ENCODE measurements around the gene ZBTB17. TPM values are rescaled to one million over a fixed set of nuclear protein-coding genes. Genes with fewer than 3 reads are reported as not detected.

ZBTB17 gene
- total and polyA plus RNA-seq, 9 of the 15 experiments (the other 6 are each of a cell fraction or from before 2014, with no cell fraction given) = 1.1 to 53.4 (median 29.6) TPM

DNA sequence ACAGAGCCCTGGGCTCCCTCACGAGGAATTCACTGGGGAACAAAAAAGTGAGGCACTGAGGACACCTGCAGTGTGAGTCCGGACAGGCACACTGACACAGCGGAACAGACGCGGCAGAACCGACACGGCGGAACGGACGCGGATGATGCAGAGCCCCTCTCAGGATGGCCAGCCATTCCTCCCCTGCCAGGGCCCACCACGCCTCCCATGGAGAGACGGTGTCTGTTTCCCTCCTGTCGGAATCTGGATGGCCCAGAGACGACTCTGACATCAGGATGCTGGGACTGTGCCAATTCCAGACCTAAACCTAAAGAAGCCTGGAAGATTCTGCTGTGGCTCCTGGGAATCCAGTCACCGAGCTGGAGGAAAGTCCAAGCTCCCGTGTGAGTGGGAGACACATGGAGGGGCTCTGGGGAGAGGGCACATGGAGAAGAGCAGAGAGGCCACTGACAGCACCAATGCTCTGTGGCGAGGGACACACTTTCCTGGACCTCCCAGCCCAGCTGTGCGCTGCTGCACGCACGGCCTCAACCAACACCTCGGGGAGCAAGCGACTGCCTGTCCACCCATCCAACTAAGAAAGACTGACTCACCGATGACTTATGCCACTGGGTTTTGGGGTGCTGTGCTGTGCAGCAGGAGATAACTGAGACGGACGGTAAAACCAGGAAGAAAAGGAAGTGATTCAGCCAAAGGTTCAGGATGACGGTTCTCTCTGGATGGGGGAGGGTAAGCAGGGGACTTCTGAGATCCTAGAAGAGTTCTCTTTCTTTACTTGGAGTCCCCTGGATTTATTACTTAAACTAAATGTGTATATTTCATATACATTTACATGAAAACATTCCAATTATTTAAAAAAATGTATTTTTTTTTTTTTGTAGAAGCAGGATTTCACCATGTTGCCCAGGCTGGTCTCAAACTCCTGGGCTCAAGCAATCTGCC, 23.3 kb downstream of the ZBTB17 start:
- Histone ChIP-seq H3K4me2 (ENCODE audit: insufficient read depth, low read length) (peak overlapping the region; percentile 73), H3K4me3 (peak overlapping the region; percentile 29), H3K27me3 (ENCODE audit: control insufficient read depth in 2 of 2, insufficient read depth in 2 of 2, low read length in 2 of 2) (no peaks in the 10 kb centered on the region), H4K20me1 (replicated peaks; ENCODE audit: control insufficient read depth, insufficient read depth, low read length) (peaks cover 4% of the 10 kb centered on the region; the same call in 1 of the 2 replicates), H3K36me3 (ENCODE audit: control insufficient read depth, insufficient read depth, low read length) (peaks cover 34% of the 10 kb centered on the region; the same call in 2 of the 3 replicates), H3K9ac (ENCODE audit: insufficient read depth in 1 of 2, low read depth in 2 of 2, low read length in 2 of 2) (peak overlapping the region; percentile 81 to 89), H3K27ac (ENCODE audit: extremely low read depth, low read depth, low read length) (peak overlapping the region; percentile 97), H2AFZ (ENCODE audit: low read depth, low read length) (peak overlapping the region; percentile 6; the same call in 1 of the 2 replicates), H3K9me1 (ENCODE audit: control insufficient read depth, insufficient read depth, low read length) (peaks cover 8% of the 10 kb centered on the region), H3K79me2 (ENCODE audit: control insufficient read depth, insufficient read depth, low read length) (peaks cover 90% of the 10 kb centered on the region), H3K4me1 (replicated peaks in 1 of 2; ENCODE audit: control insufficient read depth in 2 of 2, insufficient read depth in 2 of 2, low read length in 2 of 2) (peaks cover 61 to 70% of the 10 kb centered on the region in 2 experiments), H3K9me3 (replicated peaks; ENCODE audit: control insufficient read depth, insufficient read depth, low read depth, low read length) (no peaks in the 10 kb centered on the region)
- DNase-seq (ENCODE audit: extremely low read depth in 1 of 4, low spot score in 3 of 4) = peak; percentile 78 to 97 (median 85)
- CTCF ChIA-PET (ENCODE audit: low intra/inter-chr PET ratio) = interaction anchor here (0.5 to 1.4 kb wide), 5 partner anchors 137 to 212 kb away, joined by 3 to 6 read pairs (median 3); no protein-coding TSS in a partner anchor
- in situ Hi-C loops (cut with MboI) = no loop called here
- intact Hi-C loops (cut with micrococcal nuclease) = loop anchor here (1.0 to 5.0 kb wide), 4 partner anchors 40 to 150 kb away; no protein-coding TSS in a partner anchor
- POLR2A ChIA-PET = interaction anchor here (0.6 to 1.9 kb wide), 10 partner anchors 10 to 157 kb away, joined by 3 to 10 read pairs (median 3); no protein-coding TSS in a partner anchor
- 4% methylated on average over 27 of the region's 27 CpGs for WGBS (ENCODE audit: insufficient coverage, low coverage, missing lambda C conversion rate)
- TSS peak; percentile 77 for BruUV-seq (replicated peaks)
- peak; percentile 73 for ATAC-seq
- peak; percentile 99 for FAIRE-seq
- no peak for TF ChIP-seq ZNF3 (CRISPR knock-in tag; IDR thresholded peaks at IDR 0.05)
- no peak for TF ChIP-seq SNIP1 (IDR thresholded peaks at IDR 0.05; ENCODE audit: low read depth)
- TF ChIP-seq CC2D1A (IDR thresholded peaks at IDR 0.05) = peak; percentile 63
- TF ChIP-seq LEF1 (IDR thresholded peaks at IDR 0.05) = peak; percentile 99
- TF ChIP-seq ZNF133 (CRISPR knock-in tag; IDR thresholded peaks at IDR 0.05) = no peak
- no peak; the same call in 1 of the 2 replicates for TF ChIP-seq MYBL2 (IDR thresholded peaks at IDR 0.05; ENCODE audit: low read depth)
- TF ChIP-seq MYBL2 (CRISPR knock-in tag; IDR thresholded peaks at IDR 0.05; ENCODE audit: borderline replicate concordance) = no peak
- TF ChIP-seq CHD1 (IDR thresholded peaks at IDR 0.05; ENCODE audit: low read length) = peak; percentile 18
- no peak for TF ChIP-seq POU5F1 (IDR thresholded peaks at IDR 0.05; ENCODE audit: borderline replicate concordance, low read depth, low read length, partially characterized antibody)
- no peak for TF ChIP-seq RHOXF2B (CRISPR knock-in tag; conservative IDR thresholded peaks at IDR 0.05)
- peak; percentile 84 for TF ChIP-seq BHLHE40 (IDR thresholded peaks at IDR 0.05; ENCODE audit: low read length)
- TF ChIP-seq COPS2 (conservative IDR thresholded peaks at IDR 0.05) = no peak
- TF ChIP-seq CREB5 (CRISPR knock-in tag; IDR thresholded peaks at IDR 0.05) = no peak
- peak; percentile 98 for TF ChIP-seq NEUROD1 (IDR thresholded peaks at IDR 0.05; ENCODE audit: borderline replicate concordance, low read depth, low read length, partially characterized antibody)
- TF ChIP-seq MEF2D (tag; conservative IDR thresholded peaks at IDR 0.05; ENCODE audit: low read depth) = 0 out of 2 replicates have a peak, but pooled peaks have one; percentile 16
- TF ChIP-seq MAFG (tag; conservative IDR thresholded peaks at IDR 0.05) = peak; percentile 78
- TF ChIP-seq ARID2 (IDR thresholded peaks at IDR 0.05) = 0 out of 2 replicates have a peak, but pooled peaks have one; percentile 6
- TF ChIP-seq ZBTB8A (IDR thresholded peaks at IDR 0.05; ENCODE audit: partially characterized antibody) = no peak
- peak; percentile 84 for TF ChIP-seq KLF16 (IDR thresholded peaks at IDR 0.05)
- peak; percentile 81 for TF ChIP-seq MAFK (IDR thresholded peaks at IDR 0.05; ENCODE audit: low read length)
- peak; percentile 84 for TF ChIP-seq C11orf30 (IDR thresholded peaks at IDR 0.05; ENCODE audit: low read depth)
- no peak for TF ChIP-seq HNRNPUL1 (IDR thresholded peaks at IDR 0.05; ENCODE audit: low read length)
- no peak for TF ChIP-seq BRF1 (IDR thresholded peaks at IDR 0.05; ENCODE audit: borderline replicate concordance, extremely low read depth, insufficient read length)

Data from K562 (cell line).